Tongue (tissue), 3 donors: ENCODE measurements around the gene ZNF223. TPM values are rescaled to one million over a fixed set of nuclear protein-coding genes. Genes with fewer than 3 reads are reported as not detected.

ENCODE experiments used
- DNase-seq: peaks from one replicate; pipeline ENCODE4 v3.0.0-alpha.2; 2015
- small RNA-seq: library from RNA; depleted of rRNA; stranded (forward); fragments of <200 nt; gene quantifications from one replicate; pipeline ENCODE3, GENCODE V24; 2014; ENCODE audit warnings: low replicate concordance
- total RNA-seq: library from RNA; depleted of rRNA; stranded (reverse); fragments of >200 nt; gene quantifications from one replicate; pipeline ENCODE4 v1.2.3, GENCODE V29; 2014

The ZNF223 gene
- total RNA-seq, 1 donor from 2014 or later = 12.1 TPM

DNA sequence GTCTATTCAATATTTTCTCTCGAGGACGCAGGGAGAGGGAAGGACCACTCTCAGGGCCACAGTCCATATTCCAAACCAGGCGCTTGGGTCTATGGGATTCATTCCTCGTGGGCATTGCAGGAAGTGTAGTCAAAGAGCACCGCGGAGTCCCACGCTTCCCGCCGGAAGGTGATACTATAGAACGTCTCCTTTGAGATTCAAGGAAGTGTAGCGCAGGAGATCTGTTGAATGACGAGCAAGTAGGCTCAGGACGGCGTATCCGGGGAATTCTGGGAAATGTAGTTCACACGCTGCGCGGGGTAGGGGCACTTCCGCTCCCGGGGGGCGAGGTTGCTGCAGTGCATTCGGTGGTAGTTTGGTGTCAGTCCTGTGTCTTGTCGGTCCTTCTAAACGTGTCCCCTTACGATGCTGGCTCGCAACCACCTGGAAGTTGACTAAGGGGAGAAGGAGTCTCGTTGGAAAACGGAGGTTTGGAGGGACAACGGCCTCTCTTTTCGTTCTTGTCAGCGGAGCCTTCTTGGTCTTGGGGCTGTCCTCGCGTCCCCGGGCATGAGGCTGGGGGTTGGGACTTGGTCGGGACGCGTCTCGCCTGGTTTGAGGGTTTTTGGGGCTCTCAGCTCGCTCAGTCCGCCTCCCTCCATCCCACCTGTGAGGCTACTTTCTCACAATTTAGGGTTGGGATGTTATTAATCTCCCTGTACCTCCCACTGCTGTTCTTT lies 20.1 kb downstream of the ZNF223 start, which contains the start of gene ZNF284:
TSS of gene ZNF284 (plus strand) at position 336 of the 719 bp plus-strand sequence. CDS start 4,231 bp downstream, outside the sequence.
- peak; percentile 96 for DNase-seq

DNA sequence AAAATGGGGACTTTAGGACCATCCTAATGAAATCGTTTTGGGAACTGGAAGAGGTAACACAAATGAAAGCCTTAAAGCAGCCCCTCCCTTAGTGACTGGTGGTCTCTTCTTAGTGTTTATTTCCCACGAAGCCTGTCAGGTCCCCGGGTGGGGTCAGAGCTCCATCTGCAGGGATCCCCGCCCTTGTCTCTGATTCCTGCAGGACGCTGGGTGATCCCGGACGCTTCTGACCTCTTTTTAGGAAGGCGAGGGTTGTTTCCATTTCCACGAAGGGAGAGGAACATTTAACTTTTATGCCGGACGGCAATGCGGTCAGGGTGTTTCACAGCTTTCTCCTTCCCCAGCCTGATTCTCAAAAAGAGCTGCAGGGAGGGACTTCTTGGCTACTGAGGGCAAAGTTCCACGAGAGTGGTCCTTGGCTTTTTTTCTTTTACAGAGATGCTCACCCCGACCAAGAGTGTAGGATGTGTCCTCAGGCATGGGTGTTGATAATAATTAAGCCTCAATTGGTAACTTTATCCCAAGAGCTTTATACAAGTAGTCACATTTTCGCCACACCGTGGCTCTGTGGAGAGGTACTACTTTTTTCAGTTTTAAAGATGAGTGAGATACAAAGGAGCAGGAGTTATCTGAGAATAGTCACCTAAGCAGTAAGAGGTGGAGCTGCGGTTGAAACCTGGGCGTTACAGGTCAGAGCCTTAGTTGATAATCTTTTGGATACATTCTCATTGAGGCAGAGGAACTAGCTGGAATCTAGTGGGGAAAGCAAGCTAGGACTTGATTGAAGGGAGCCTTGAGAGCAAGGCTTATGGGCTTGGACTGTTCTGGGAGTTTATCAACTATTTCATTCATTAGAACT lies 20.9 kb downstream of the ZNF223 start:
- no peak for DNase-seq

DNA sequence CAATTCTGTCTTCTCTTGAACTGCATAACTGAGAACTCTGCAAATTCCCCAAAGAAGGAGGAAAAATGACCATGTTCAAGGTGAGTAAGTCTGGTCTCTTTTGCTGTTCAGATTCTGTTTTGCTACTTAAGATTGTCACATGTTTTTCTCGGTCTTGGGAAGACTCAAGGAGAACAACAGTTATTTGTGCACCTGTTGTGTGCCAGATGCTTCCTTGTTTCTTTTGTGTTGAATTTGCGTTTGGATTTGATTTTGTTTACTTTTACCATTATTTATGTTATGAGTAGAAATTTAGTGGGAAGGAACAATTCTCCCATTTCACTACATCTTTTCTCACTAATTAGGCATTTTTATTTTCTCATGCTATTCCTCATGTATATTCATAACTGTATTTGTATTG lies 24.5 kb downstream of the ZNF223 start:
- no peak for DNase-seq

GRCh38 chr19:44092108-44092507 lies 40.3 kb downstream of the ZNF223 start:
- DNase-seq = no peak

DNA sequence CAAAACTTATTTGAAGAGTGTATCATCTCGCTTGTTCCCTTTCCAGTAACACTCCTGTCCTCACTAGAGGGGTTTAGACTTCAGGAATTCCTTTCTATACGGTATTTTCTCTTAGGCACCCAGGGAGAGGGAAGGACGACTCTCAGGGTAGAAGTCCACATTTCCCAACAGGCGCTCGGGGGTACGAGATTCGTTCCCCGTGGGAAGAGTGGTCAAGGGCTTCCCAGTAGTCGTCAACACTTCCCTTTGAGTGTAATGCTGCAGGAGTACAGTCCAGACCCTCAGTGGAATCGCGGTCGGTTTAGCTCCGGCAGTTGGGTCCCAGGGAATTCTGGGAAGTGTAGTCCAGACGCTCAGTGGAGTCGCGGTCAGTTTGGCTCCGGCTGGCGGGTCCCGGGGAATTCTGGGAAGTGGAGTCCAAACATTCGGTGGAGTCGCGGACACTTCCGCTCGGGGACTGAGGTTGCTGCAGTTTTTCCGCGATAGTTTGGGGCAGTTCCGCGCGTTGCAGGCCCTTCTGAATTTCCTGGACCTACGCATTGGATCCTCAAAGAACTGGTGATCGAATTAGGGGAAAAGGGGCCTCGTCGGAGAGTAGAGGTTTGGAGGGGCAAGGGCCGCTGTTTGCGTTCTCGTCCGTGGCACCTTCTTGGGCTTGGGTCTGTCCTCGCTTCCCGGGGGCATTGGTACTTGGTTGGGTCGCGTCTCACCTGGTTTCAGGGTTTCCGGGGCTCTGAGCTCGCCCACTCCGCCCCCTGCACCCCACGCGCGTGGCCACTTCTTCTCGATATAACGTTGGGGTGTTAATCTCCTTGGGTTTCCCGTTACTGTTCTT lies 42.3 kb downstream of the ZNF223 start, which contains the start of gene ZNF224:
TSS of gene ZNF224 (plus strand) at position 431 of the 835 bp plus-strand sequence. CDS start 3,513 bp downstream, outside the sequence.
- peak; percentile 98 for DNase-seq

DNA sequence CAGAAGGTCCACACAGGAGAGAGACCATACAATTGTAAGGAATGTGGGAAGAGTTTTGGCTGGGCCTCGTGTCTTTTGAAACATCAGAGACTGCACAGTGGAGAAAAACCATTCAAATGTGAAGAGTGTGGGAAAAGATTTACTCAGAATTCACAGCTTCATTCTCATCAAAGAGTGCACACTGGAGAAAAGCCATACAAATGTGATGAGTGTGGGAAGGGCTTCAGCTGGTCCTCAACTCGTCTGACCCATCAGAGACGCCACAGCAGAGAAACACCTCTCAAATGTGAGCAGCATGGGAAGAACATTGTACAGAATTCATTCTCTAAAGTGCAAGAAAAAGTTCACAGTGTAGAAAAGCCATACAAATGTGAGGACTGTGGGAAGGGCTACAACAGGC lies 55.9 kb downstream of the ZNF223 start:
- no peak for DNase-seq

DNA sequence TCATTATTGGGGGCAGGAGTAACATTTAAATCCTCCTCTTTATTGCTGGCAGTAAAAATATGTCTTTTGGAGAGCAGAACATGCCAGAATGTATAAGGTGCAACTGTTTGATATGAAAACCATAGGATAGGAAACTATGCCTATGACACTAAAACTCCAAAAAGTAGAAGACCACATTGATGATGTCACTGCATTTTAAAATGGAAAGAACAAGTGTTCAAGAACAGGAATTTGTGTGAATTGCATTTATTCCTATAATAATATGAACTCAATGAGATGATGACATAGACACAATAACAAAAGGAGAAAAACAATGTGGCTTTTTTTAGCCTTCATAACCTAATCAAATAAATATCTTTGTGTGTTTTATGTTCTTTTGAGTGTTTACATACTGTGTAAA lies 57.6 kb downstream of the ZNF223 start:
- DNase-seq = no peak

GRCh38 chr19:44111910-44112463 lies 60.2 kb downstream of the ZNF223 start:
- peak; percentile 73 for DNase-seq

DNA sequence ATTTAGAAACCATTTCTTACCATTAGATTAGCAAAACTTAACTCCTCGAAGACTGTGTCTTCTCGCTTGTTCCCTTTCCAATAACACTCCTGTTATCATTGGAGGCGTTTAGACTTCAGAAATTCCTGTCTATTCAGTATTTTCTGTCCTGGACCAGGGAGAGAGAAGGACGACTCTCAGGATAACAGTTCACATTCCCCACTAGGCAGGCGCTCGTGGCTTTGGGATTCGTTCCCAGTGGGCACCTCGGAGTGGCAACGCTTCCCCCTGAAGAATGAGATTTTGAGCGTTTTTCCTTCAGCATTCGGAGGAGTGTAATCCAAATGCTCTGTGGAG lies 60.9 kb downstream of the ZNF223 start:
- DNase-seq = no peak

- DNase-seq = peak; percentile 99
Observed at GRCh38 chr19:44113138-44113783, 61.4 kb downstream of the ZNF223 start, which contains the start of gene ZNF225. ZNF225 (plus strand) TSS chr19:44113399; CDS start chr19:44115828, 2,429 bp downstream.

DNA sequence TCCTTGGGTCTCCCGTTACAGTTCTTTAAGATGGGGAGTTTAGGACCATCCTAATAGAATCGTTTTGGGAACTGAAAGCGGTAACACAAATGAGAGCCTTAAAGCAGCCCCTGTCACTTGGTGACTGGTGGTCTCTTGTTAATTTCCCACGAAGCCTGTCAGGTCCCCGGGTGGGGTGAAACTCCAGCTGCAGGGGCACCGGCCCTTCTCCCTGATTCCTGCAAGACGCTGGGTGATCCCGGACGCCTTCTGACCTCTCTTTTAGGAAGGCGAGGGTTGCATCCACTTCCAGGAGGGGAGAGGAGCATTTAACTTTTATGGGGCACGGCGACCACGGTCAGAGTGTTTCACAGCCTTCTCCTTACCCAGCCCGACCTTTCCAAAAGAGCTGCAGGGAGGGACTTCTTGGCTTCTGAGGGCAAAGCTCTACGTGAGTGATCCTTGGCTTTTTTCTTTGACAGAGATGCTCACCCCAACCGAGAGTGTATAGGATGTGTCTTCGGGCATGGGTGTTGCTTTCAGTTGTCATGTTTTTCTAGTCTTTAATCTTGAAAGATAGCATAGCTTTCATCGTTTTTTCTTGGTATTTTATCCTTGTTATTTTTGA lies 62.1 kb downstream of the ZNF223 start:
- no peak for DNase-seq

Small RNAs within 50 kb of the gene (small RNA-seq; reads per million reads assigned to genes)
- gene RNU6-902P = not detected

Other genes starting within 250 kb of the ZNF223 start
- 1.6 TPM for gene LYPD5, start 249.6 kb upstream of the ZNF223 start, total RNA-seq
- gene ZNF283, start 224.7 kb upstream of the ZNF223 start, total RNA-seq = 23.3 TPM
- 1.6 TPM for gene ZNF404, start 168.1 kb upstream of the ZNF223 start, total RNA-seq
- 14.6 TPM for gene ZNF45, start 116.8 kb upstream of the ZNF223 start, total RNA-seq
- gene ZNF221, start 100.8 kb upstream of the ZNF223 start, total RNA-seq = 8.8 TPM
- 11.1 TPM for gene ZNF155, start 67.8 kb upstream of the ZNF223 start, total RNA-seq
- 5.3 TPM for gene ZNF230, start 49.1 kb upstream of the ZNF223 start, total RNA-seq
- gene ZNF222, start 26.7 kb upstream of the ZNF223 start, total RNA-seq = 3.2 TPM
- gene ZNF284, start 20.1 kb downstream of the ZNF223 start, total RNA-seq = 3.9 TPM
- 50.3 TPM for gene ZNF224, start 42.3 kb downstream of the ZNF223 start, total RNA-seq
- 7.2 TPM for gene ZNF225, start 61.4 kb downstream of the ZNF223 start, total RNA-seq
- 10.7 TPM for gene ZNF234, start 89.5 kb downstream of the ZNF223 start, total RNA-seq
- gene ZNF226, start 113.1 kb downstream of the ZNF223 start, total RNA-seq = 13.3 TPM
- 23.4 TPM for gene ZNF227, start 160.5 kb downstream of the ZNF223 start, total RNA-seq
- 1.9 TPM for gene ZNF233, start 207.8 kb downstream of the ZNF223 start, total RNA-seq